OCI-LY1 (cell line): Measurements from ENCODE around the gene FAM53B.
A peak's percentile ranks its signal among the peaks of the same experiment; 100 is the strongest.

ENCODE experiments used
- H2AFZ ChIP-seq: fragments of 200-600 bp; sonication (generic), shearing (Covaris generic); 2 replicates; pipeline ENCODE4 v1.6.0; 2014; ENCODE audit warnings: antibody characterized with exemption, mild to moderate bottlenecking, low read length
- H3F3A ChIP-seq: fragments of 200-600 bp; sonication (generic), shearing (Covaris generic); 2 replicates; pipeline ENCODE4 v1.6.0; 2014; ENCODE audit warnings: mild to moderate bottlenecking, antibody characterized with exemption, low read length, moderate library complexity; ENCODE audit not compliant: insufficient read depth
- H3K27ac ChIP-seq: fragments of 200-600 bp; sonication (generic); 2 replicates; pipeline ENCODE4 v1.5.1; 2014; ENCODE audit warnings: low read length, mixed run types, mild to moderate bottlenecking, low read depth; ENCODE audit not compliant: poor library complexity, severe bottlenecking
- H3K27me3 ChIP-seq: fragments of 200-600 bp; sonication (generic); 2 replicates; pipeline ENCODE4 v1.6.0; 2014; ENCODE audit warnings: antibody characterized with exemption, mild to moderate bottlenecking, low read length, moderate library complexity; ENCODE audit not compliant: insufficient read depth
- H3K36me3 ChIP-seq: fragments of 200-600 bp; sonication (generic); 2 replicates; pipeline ENCODE4 v1.6.1; 2014; ENCODE audit warnings: mild to moderate bottlenecking, antibody characterized with exemption, low read length, moderate library complexity, mixed read lengths; ENCODE audit not compliant: insufficient read depth
- H3K4me1 ChIP-seq: fragments of 200-600 bp; sonication (generic); 2 replicates; pipeline ENCODE4 v1.5.1; 2014; ENCODE audit warnings: mild to moderate bottlenecking, low read length, moderate library complexity; ENCODE audit not compliant: insufficient read depth, severe bottlenecking
- H3K4me2 ChIP-seq: fragments of 200-600 bp; sonication (generic), shearing (Covaris generic); 2 replicates; pipeline ENCODE4 v1.6.1; 2014; ENCODE audit warnings: low read length
- H3K4me3 ChIP-seq: fragments of 200-600 bp; sonication (generic); 2 replicates; pipeline ENCODE4 v1.5.1; 2014; ENCODE audit warnings: low read length, low read depth, mild to moderate bottlenecking, mixed read lengths; ENCODE audit not compliant: poor library complexity, severe bottlenecking
- H3K79me2 ChIP-seq: fragments of 200-600 bp; shearing (Covaris generic); 2 replicates; pipeline ENCODE4 v1.6.1; 2016; ENCODE audit warnings: mixed run types, low read length, mixed read lengths; ENCODE audit not compliant: insufficient read depth
- H3K9ac ChIP-seq: fragments of 200-600 bp; sonication (generic), shearing (Covaris generic); 2 replicates; pipeline ENCODE4 v1.6.1; 2014; ENCODE audit warnings: mild to moderate bottlenecking, low read length, mixed read lengths
- H3K9me2 ChIP-seq: fragments of 200-600 bp; sonication (generic), shearing (Covaris generic); 2 replicates; pipeline ENCODE4 v1.6.1; 2014; ENCODE audit warnings: low read depth, mild to moderate bottlenecking, low read length, mixed read lengths
- H3K9me3 ChIP-seq: fragments of 200-600 bp; shearing (Covaris generic); 2 replicates; pipeline ENCODE4 v1.6.1; 2014; ENCODE audit warnings: low read length, mixed read lengths
- H4K20me1 ChIP-seq: fragments of 200-600 bp; sonication (generic), shearing (Covaris generic); 2 replicates; pipeline ENCODE4 v1.6.0; 2016; ENCODE audit warnings: mild to moderate bottlenecking, low read length; ENCODE audit not compliant: insufficient read depth
- EZH2 ChIP-seq: fragments of 200-600 bp; sonication (generic), shearing (Covaris generic); IDR thresholded peaks from 2 replicates; pipeline ENCODE4 v1.8.0; 2017; ENCODE audit warnings: borderline replicate concordance, mixed run types, mild to moderate bottlenecking, antibody characterized with exemption, low read length, moderate library complexity, mixed read lengths
- TF ChIP-seq, protein P1 (sequence below): fragments of 200-600 bp; sonication (generic), shearing (Covaris generic); IDR thresholded peaks from 2 replicates; pipeline ENCODE4 v1.5.1; 2017; ENCODE audit warnings: mild to moderate bottlenecking, antibody characterized with exemption, low read length, moderate library complexity, mixed read lengths

FAM53B gene

DNA sequence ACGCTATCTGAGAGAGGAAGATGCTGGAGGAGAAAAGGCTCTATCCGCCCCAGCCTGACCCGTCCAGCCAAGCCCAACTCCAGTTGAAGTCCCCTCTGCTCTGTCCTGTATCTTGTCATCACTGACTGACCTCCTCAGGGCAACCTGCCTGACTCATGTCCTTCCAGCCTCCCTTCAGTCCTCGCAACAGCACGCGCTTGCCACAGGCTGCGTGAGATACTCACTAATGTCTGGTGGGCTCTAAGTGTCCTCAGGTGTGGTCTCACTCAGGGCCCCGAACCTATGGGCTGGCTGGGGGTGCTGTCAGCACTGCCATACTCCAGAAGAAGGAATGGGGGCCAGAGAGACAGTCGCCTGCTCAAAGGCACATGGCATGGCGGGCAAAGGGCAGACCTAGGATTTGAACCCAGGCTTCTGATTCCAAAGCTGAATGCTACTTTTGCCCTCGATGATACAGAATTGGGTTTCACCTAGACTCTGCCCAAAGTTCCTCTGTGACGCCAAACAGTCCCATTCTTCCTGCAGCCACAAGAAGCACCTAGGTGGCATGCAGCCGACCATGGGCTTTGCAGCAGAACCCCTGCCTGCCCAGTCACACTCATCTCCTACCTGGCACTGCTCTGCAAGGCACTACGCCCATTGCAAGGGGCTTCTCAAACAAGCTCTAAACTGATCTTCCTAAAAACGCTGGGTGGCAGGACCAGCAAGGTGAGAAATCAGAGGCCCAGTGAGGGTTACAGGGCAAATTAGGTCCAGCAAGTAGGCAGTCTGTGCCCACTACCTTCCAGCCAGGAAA, 8.5 kb downstream of the FAM53B start:
- peaks cover 88% of the 10 kb centered on the region for H3K4me1 ChIP-seq
- peak overlapping the region; percentile 76 for H3K4me2 ChIP-seq

DNA sequence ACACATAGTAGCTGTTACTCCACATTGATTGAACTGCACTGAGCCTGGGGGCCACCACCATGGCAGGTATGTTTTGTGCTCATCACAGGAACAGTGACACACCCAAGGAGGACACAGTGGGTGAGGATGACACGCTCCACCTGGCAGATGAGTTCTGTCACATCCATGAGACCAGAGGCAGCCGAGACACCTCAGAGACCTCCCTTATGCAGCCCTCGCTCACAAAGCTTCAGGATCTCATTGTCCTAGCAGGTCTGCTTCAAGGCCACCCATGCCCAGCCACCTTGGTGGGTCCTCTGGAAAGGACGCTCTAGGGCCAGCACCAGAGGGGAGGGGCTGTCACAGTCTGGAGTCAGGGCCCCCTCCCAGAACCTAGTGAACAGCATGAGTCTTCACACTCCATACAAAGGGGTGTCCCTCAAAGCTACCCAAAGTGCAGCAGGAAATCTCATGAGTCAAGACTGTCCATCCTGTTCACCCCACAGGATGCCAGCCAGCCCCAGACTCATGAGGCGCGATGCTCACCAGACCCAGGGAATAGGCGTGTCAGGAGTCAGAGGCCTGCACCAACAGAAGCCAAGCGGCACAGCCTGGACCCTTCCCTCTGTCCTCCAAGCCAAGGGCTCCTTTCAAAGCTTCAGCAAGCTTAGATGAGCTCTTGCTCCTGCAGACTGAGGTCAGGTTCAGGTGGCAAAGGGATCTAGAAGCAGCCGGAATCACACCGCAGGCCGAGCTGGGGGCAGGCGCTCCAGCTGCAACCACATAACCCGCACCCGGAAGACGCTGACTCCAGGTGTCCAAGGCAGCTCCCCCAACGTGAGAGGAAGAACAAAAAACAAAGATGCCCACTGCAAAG, 9.6 kb downstream of the FAM53B start:
- H4K20me1 ChIP-seq: no peaks in the 10 kb centered on the region
- peak overlapping the region; percentile 76 for H3K4me2 ChIP-seq
- peak overlapping the region; percentile 10; the same call in 1 of the 2 replicates for H3K9ac ChIP-seq
- no peaks in the 10 kb centered on the region for H3K9me2 ChIP-seq
- peak overlapping the region; percentile 9 for H3K4me3 ChIP-seq
- no peak for TF ChIP-seq EZH2
- TF ChIP-seq, protein P1, sequence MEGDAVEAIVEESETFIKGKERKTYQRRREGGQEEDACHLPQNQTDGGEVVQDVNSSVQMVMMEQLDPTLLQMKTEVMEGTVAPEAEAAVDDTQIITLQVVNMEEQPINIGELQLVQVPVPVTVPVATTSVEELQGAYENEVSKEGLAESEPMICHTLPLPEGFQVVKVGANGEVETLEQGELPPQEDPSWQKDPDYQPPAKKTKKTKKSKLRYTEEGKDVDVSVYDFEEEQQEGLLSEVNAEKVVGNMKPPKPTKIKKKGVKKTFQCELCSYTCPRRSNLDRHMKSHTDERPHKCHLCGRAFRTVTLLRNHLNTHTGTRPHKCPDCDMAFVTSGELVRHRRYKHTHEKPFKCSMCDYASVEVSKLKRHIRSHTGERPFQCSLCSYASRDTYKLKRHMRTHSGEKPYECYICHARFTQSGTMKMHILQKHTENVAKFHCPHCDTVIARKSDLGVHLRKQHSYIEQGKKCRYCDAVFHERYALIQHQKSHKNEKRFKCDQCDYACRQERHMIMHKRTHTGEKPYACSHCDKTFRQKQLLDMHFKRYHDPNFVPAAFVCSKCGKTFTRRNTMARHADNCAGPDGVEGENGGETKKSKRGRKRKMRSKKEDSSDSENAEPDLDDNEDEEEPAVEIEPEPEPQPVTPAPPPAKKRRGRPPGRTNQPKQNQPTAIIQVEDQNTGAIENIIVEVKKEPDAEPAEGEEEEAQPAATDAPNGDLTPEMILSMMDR: no peak
- peak overlapping the region; percentile 86 for H3K27ac ChIP-seq
- no peaks in the 10 kb centered on the region for H3K27me3 ChIP-seq
- peaks cover 38% of the 10 kb centered on the region for H3K36me3 ChIP-seq
- H3K79me2 ChIP-seq: peaks cover 46% of the 10 kb centered on the region
- peaks cover under 1% of the 10 kb centered on the region; the same call in 1 of the 2 replicates for H3F3A ChIP-seq
- H3K9me3 ChIP-seq: no peaks in the 10 kb centered on the region
- peaks cover 85% of the 10 kb centered on the region for H3K4me1 ChIP-seq
- H2AFZ ChIP-seq: no peak overlapping the region

More for the DNA sequence above, 8.5 kb downstream of the FAM53B start:
- H3K9me2 ChIP-seq: no peaks in the 10 kb centered on the region
- H2AFZ ChIP-seq: no peak overlapping the region
- peak overlapping the region; percentile 86 for H3K27ac ChIP-seq
- TF ChIP-seq, protein P1: no peak
- TF ChIP-seq EZH2: no peak
- no peak overlapping the region; the same call in 1 of the 2 replicates for H3K9ac ChIP-seq
- H3F3A ChIP-seq: no peaks in the 10 kb centered on the region
- peaks cover 53% of the 10 kb centered on the region for H3K79me2 ChIP-seq
- H3K27me3 ChIP-seq: no peaks in the 10 kb centered on the region
- H3K36me3 ChIP-seq: peaks cover 26% of the 10 kb centered on the region
- H3K4me3 ChIP-seq: peak overlapping the region; percentile 9
- H3K9me3 ChIP-seq: no peaks in the 10 kb centered on the region
- H4K20me1 ChIP-seq: no peaks in the 10 kb centered on the region

DNA sequence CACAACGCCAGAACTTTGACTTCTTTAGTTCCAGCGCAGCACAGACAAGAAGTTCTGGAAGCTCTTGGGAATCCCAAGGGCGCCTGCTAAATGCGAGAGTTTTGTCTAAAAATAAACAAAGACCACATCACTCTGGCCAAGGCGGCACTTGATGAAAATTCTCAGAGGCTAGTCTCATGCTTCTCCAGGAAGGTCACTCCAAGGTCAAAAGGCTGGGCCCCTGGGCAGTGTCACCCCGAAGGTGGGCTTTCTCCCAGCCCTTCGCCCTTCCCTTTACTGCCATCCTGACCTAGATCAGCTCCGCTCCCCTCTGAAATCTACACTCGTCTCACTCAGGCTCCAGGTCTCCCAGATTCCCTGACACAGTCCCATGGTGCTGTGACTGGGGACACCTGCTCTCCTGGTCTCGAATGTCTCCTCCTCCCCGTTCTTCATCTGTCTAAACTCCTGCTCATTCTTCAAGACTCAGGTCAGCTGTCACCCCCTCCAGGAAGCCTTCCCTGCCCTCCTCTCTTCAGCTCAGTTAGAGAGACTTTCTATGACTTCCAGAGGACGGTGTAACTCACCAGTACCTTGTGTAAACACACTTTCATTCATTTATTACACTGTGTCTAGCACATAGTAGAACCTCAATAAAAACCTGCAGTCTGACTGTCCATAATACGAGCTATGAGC, 10.5 kb downstream of the FAM53B start:
- H3K4me2 ChIP-seq: peak overlapping the region; percentile 76; the same call in 1 of the 2 replicates
- H3K9ac ChIP-seq: peak overlapping the region; percentile 24; the same call in 1 of the 2 replicates
- peak overlapping the region; percentile 86 for H3K27ac ChIP-seq
- H3K27me3 ChIP-seq: no peaks in the 10 kb centered on the region
- H3F3A ChIP-seq: peaks cover 2% of the 10 kb centered on the region; the same call in 1 of the 2 replicates
- H3K9me2 ChIP-seq: no peaks in the 10 kb centered on the region
- H3K4me3 ChIP-seq: no peak overlapping the region
- TF ChIP-seq, protein P1: no peak
- no peak for TF ChIP-seq EZH2
- no peak overlapping the region for H2AFZ ChIP-seq
- H3K36me3 ChIP-seq: peaks cover 38% of the 10 kb centered on the region
- H4K20me1 ChIP-seq: no peaks in the 10 kb centered on the region
- peaks cover 38% of the 10 kb centered on the region for H3K79me2 ChIP-seq
- no peaks in the 10 kb centered on the region for H3K9me3 ChIP-seq
- peaks cover 85% of the 10 kb centered on the region for H3K4me1 ChIP-seq
